Mucosa of gallbladder (tissue), 1 donor: ENCODE data around the gene HHAT. TPM values are rescaled to one million over a fixed set of nuclear protein-coding genes. Genes with fewer than 3 reads are reported as not detected.
"Not testable (repeated sequence)": the region's sequence is repeated elsewhere in the genome, so short reads cannot be mapped to it uniquely, and the experiment has no call there.

Source experiments
- DNase-seq: peaks from one replicate; pipeline ENCODE4 v3.0.0-alpha.2; 2020; ENCODE audit warnings: low spot score
- total RNA-seq: library from RNA; stranded (reverse); gene quantifications from one replicate; pipeline ENCODE4 v1.2.1, GENCODE V29; 2021
- donor health status: DM: no; HTN: no; CAD: no.

Gene HHAT
- total RNA-seq, 1 donor from 2014 or later = 14.4 TPM

- no peak for DNase-seq
Observed at GRCh38 chr1:210646258-210646616, 317.5 kb downstream of the HHAT start.

GRCh38 chr1:210647406-210648333 lies 319.0 kb downstream of the HHAT start:
- DNase-seq = no peak

GRCh38 chr1:210648588-210649269 lies 320.0 kb downstream of the HHAT start:
- DNase-seq = no peak

GRCh38 chr1:210650403-210650802 lies 321.7 kb downstream of the HHAT start:
- no peak for DNase-seq

- DNase-seq = no peak
Observed at GRCh38 chr1:210652329-210652954, 323.7 kb downstream of the HHAT start.

- DNase-seq = no peak
Observed at GRCh38 chr1:210653771-210654170, 325.1 kb downstream of the HHAT start.

GRCh38 chr1:210654176-210654981 lies 325.7 kb downstream of the HHAT start:
- no peak for DNase-seq

- no peak for DNase-seq
Observed at GRCh38 chr1:210655511-210655910, 326.8 kb downstream of the HHAT start.

- no peak for DNase-seq
Observed at GRCh38 chr1:210657806-210658205, 329.1 kb downstream of the HHAT start.

- not testable (repeated sequence) for DNase-seq
Observed at GRCh38 chr1:210661520-210661919, 332.8 kb downstream of the HHAT start.

GRCh38 chr1:210662291-210663050 lies 333.8 kb downstream of the HHAT start:
- no peak for DNase-seq

- DNase-seq = no peak
Observed at GRCh38 chr1:210663730-210664573, 335.2 kb downstream of the HHAT start.

- DNase-seq = no peak
Observed at GRCh38 chr1:210669951-210670350, 341.2 kb downstream of the HHAT start.

- DNase-seq = no peak
Observed at GRCh38 chr1:210674151-210674550, 345.4 kb downstream of the HHAT start.

- no peak for DNase-seq
Observed at GRCh38 chr1:210676539-210676938, 347.8 kb downstream of the HHAT start.

GRCh38 chr1:210677533-210677932 lies 348.8 kb downstream of the HHAT start:
- DNase-seq = no peak

GRCh38 chr1:210678306-210678705 lies 349.6 kb downstream of the HHAT start:
- DNase-seq = no peak

- no peak for DNase-seq
Observed at GRCh38 chr1:210681158-210681557, 352.5 kb downstream of the HHAT start.

- no peak for DNase-seq
Observed at GRCh38 chr1:210683403-210684047, 354.8 kb downstream of the HHAT start.
